Keratinocyte (primary cell): Measurements from ENCODE around the gene CEACAM21.

Source experiments
- CTCF ChIP-seq, 3 experiments: IDR thresholded peaks in 1 of 3; conservative IDR thresholded peaks in 1 of 3; optimal IDR thresholded peaks in 1 of 3; 2 replicates in 2 of 3; 3 replicates in 1 of 3; pipeline versions ENCODE3 to v1.5.1; 2011; ENCODE audit warnings: low read length in 3 of 3, mild to moderate bottlenecking in 3 of 3, moderate library complexity in 2 of 3, control low read depth in 1 of 3, inconsistent platforms in 1 of 3; ENCODE audit not compliant: insufficient read depth in 2 of 3; ENCODE audit errors: extremely low read depth in 1 of 3
- EZH2 ChIP-seq: IDR thresholded peaks from one replicate; pipeline ENCODE4 v1.6.1; 2012; ENCODE audit warnings: inconsistent platforms, mild to moderate bottlenecking, low read length, moderate library complexity

- TF ChIP-seq EZH2 (no peak), CTCF (optimal IDR thresholded peaks at IDR 0.05 in 1 of 3, IDR thresholded peaks at IDR 0.05 in 1 of 3, conservative IDR thresholded peaks at IDR 0.05 in 1 of 3; ENCODE audit: extremely low read depth in 1 of 3, insufficient read depth in 2 of 3, low read length in 3 of 3) (peak; percentile 61 to 80 (median 76))
These were observed 19.4 kb downstream of the CEACAM21 start for GRCh38 chr19:41595258-41595889.
